HS-5 (cell line): Measurements from ENCODE around the gene PRICKLE4.

Source experiments
- DNase-seq: peaks from one replicate; pipeline ENCODE4 v3.0.0-alpha.2; 2012; ENCODE audit warnings: low read depth

Gene PRICKLE4, protein sequence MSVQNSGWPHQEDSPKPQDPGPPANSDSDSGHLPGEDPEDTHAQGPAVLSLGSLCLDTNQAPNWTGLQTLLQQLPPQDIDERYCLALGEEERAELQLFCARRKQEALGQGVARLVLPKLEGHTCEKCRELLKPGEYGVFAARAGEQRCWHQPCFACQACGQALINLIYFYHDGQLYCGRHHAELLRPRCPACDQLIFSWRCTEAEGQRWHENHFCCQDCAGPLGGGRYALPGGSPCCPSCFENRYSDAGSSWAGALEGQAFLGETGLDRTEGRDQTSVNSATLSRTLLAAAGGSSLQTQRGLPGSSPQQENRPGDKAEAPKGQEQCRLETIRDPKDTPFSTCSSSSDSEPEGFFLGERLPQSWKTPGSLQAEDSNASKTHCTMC

DNA sequence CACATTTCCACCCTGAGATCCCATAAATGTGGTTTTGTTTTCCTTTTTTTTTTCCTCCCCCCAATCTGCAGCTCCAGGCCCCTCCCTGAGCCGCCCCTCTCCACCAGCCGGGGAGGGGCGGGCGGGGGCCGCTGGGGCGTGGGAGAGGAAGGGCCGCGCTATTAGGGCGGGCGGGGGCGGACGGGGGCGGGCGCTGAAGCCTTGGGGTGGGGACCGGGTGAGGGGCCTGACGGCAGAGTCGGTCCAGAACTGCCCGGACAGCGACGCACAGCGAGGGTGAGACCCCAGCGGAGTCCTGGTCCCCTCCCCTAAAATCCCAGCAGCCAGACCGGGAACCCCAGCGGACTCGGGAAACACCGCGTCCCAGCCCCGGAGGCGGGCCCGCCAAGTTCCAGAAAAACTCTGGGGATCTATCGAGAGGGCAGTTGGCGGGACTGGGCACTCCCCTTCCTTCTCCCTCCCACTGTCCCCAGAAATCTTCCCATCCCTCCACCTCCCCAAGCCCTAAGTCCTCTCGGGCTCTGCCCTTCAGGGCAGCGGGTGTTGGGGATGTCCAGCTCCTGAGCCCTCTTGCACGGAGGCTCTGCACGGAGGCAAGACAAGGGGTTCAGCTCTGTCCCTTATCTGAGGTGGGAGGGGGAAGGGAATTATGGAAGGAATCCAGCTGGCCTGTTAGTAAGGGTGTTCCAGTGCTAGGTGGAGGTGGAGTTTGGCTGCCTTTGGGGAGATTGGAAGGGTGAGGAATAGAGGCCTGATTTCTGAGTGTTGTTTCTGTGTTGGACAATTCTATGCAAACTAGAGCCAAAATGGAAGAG is at the start of gene PRICKLE4:
Gene PRICKLE4 (plus strand): TSS at position 232 of the 815 bp plus-strand sequence. CDS start 2,692 bp downstream, outside the sequence.
- no peak for DNase-seq

DNA sequence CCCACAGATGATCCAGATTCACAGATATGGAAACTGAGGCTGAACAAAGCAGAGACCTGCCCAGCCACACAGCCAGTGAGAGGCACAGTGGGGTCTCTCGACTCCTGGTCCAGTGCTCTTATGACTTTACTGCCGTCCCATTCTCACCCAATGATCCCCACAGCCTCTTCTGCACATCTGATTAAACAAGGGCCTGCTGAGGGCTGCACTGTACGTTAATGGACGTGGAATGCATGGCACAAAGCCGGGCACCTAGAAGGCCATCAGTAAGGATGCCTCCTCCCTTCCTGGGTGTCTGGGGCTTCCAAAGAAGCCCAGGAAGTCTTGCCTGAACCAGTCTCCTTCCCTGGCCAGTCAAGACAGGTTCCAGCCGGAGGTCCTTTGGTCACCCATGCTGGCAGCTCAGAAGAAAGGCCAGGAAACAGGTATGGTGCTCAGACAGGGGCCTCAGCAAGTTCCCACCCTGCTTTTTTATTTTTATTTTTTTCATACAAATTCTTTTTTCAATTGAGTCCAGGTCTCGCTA is 49.0 kb upstream of the PRICKLE4 start:
- no peak for DNase-seq

DNA sequence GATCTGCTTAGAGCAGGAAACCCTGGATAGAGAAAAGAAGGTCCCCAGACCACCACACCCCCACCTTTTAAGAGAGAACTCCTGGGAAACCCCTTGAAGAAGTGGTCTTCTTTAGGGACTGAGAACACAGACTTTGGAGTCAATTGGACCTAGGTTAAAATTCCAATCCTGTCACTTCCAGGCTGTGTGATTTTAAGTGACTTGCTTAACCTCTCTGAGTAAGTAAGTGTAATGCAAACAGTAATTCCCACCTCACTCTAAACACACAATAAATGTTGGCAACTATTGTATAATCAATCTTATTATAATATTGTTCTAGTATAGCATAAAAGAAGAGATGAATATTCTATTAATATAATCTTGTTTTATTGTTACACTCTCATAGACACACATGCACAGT is 48.4 kb upstream of the PRICKLE4 start:
- DNase-seq, result no peak

DNA sequence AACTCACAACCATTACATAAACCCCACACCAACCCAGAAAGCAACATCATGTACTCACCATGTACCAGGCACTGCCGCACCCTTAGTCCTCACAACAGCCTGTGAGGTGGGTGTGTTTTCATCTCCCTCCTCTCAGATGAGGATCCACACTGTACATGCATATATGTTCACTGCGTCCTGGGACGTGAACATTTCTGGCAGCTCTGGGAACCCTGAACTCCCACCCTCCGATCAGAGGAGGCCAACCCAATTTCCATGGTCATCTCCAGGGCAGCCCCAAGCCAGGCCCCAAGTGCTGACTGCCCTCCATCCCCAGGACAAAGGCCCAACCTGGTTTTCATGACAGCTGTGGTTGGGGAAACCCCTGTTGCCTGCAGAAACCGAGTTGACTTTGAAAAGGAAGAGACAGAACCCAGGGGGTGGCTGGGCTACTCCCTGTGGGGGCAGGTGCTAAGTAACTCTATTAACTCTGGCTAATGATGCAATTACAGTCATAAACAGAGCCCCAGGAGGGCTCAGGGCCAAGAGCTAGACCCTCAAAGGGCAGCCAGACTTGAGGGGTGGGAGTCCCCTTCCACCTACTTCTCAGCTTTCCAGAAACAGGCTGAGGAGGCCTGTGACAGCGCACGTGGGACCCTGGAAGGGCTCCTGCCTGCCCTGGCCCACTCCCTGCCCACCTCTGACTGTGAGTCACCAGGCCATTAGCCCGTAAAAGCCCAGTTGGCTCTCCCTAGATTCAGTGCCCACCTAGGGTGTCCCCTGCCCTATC is 47.8 kb upstream of the PRICKLE4 start:
- DNase-seq, result no peak

DNA sequence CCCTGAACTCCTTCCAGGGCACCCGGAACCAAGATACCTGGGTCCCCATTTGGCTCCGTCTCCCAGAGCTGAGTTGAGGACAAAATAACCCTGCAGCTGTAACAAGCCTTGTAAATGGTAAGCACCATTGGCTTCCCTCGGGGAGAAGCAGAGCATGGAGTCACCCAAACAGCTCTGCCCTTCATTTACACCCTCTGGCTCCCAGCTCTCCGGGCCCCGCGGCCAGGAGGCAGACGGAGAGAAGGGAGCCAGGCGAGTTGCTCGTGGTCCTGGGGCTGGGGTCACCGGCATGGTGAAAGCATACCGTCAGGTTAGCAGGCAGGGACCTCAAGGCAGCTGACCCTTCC is 47.2 kb upstream of the PRICKLE4 start:
- no peak for DNase-seq

DNA sequence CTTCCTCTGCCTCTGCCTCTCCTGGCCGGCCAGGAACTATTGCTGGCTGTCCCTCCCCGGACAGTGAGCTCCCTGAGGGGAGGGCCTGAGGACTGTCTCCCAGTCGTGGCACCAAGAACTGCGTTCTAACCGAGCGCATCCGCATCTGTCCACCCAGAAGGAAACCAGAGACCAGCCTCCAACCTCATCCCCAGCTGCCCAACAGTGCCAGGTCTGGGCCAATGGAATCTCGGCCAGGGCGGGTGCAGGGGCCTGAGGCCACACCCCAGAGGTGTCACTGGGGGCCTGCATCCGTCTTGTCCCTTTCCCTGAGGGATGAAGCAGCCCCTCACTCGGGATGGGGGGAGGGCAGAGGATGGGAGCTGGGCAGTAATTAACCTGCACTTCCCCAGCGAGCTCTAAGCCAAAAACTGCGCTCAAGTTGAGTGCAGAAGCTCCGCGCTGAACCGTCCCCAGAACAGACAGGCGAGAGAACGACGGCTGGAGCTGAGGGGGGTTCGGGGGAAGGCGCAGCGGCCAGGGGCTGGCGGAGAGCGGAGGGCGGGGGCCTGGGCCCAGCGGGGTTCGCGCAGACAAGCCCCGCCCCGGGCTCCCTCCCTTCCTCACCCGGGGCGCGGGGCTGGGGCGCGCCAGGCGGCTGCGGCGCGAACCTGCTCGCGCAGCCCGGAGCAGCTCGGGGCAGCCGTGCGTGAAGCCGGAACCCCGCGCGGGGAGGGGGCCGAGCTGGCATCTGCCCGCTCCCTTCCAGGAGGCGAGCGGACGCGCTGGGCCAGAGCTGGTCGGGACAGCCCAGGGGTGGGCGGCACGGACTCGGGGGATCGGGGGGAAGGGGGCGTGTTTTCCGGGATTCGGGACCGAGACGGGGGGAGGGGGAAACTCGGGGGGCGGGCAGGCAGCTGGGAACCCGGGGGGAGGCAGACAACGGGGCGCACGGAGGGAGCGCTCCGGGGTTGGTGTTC is 46.6 kb upstream of the PRICKLE4 start:
- no peak for DNase-seq

DNA sequence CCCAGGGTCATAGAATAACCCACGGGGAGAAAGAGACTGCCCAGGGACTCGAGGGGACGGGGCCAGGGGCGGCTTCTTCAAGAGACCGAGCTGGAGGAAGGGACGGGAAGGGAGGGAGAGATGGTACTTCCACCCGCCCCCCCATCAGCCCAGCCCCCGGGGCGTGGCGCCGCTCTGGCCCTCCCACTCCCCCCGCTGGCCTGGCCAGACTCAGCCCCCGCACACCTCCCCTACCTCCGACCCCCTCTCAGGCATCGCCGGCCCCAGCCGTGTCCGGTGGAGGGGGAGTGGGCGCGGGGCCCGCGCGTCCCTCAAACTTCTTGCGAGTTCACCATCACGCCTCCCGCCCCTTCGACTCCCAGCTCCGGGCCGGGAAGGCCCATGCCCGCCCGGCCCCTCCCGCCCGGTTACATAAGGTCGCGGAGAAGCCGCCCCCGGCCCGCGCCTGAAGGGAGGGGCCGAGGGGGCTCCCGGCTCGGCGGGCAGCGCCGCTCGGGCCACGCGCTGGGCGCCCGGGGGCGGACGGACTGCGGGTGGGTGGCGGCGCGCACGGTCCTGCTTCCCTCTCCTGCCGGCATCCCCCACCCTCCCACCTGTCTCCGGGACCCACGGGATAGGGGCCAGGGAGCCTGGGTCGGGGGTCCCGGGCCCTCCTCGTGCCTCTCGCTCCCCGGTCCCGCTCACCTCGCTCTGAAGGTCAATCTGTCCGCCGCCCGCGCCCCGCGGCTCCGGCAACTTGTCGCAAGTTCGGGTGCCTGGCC is 45.7 kb upstream of the PRICKLE4 start:
- DNase-seq, result no peak

DNA sequence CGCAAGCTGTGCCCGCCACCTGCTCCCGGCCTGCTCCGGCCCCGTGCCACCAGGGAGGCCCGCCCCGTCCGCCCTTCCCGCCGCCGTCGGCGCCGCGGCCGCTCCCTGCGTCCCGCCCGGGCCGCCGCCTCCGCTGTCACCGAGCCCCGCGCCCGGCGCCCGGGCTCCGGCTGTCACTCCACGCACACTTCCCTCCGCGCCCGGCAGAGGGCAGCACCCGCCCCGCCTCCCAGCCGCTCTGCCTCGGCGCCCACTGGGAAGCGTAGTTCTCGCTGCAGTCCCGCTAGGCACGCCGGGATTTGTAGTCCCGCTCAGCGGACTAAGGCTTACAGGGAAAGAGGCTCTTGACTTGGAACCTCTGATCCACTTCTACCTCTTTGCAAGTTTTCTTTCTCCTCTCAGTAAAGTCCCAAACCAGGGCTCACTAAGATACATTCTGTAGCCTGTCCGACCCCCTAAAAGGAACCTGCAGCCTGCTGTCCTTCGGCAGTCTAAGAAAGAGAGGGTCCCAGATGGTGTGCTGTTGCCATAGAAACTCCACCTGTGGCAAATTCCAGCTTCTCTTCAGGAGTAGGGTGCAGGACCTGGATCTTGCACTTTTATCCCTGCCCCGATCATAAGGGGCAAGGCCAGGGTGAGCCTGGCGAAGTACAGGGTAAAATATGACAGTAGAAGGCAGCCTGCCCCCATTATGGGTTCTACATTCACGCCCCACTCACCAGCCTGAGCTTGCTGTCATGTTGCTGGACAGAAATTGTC is 45.0 kb upstream of the PRICKLE4 start, which contains the start of gene TFEB:
Gene TFEB (minus strand): TSS at position 182 of the 759 bp plus-strand sequence. CDS start 44,395 bp downstream, outside the sequence.
- DNase-seq, result peak; percentile 54

DNA sequence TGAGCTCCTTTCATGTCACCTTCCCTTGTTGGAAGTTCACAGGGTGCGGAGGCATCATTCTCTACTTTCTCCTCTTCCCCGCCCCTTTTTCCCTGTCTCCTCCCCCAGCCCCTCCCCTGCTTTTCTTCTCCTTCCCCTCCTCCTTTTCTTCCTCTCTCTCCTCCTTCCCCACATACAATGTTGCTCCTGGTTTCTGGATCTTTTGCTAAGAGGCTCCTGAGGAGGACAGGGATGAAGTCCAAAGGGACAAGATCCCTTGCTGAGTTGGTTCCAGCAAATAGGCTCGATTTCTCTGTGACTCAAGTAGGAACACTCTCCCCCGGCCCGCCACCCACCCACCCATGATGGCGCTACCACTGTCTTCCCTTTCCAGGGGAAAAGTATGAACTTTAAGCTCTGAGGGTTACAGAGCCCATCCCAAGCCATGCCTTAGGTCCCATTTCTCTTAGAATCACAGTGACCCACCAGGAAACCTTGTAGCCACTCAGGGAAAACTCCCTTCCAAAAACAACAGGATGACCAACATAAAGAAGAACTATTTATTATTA is 44.3 kb upstream of the PRICKLE4 start:
- DNase-seq, result no peak

DNA sequence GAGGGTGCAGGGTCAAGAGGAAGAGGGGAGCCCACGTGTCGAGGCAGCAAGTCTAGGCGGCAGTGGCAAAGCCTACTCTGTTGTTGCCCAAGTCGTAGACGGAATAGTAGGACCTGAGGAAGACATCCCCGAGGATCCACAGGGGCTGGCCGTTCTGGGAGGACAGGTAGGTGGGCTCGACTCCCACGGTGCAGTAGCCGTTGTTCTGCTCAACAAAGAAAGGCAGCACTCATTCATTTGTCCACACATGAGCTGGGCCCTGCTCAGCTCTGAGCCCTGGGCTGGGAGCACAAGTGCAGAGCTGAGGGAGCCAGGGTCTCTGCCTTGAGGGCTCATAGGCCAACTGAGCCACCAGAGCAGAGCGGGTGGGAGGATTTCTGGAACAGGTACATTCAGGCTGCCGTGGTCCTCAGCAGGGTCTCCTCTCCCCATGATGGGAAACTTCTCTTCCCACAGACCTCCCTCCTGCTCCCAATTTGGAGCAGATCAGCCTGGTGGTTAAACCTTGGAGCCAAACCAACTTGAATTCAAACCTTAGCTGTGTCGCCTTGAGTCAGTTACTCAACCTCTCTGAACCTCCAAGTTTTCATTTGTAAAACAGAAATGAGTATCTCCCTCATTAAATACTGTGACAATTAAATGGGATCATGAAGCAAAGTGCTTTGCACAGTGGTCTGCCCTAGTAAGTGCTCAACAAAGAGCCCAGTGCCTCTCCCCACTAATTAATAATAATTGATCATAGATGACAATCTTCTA is 43.6 kb upstream of the PRICKLE4 start:
- no peak for DNase-seq

DNA sequence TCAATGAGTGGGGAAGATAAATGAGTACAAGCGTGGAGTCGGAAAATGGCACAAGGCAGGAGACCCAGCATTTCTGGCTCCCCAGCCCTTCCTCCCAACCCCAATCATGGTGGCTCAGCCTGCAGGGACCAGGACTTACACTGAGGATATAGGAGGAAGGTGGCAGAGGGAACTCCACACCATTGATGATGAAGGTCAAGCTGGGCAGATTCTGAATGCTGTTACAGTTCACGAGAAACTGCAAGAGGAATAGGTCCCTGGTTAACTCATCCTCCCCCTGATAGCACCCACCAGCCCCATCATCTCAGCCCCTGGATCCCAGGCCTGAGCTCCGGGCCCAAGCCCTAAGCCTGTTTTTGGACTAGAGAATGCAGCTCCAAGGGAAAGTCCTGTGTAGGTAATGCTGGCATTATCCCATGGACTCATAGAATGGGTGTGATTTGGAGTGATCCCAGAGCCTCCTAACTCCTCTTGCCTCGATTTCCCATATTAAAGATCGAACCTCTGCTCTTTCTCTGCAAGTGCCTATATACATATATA is 42.9 kb upstream of the PRICKLE4 start:
- no peak for DNase-seq

DNA sequence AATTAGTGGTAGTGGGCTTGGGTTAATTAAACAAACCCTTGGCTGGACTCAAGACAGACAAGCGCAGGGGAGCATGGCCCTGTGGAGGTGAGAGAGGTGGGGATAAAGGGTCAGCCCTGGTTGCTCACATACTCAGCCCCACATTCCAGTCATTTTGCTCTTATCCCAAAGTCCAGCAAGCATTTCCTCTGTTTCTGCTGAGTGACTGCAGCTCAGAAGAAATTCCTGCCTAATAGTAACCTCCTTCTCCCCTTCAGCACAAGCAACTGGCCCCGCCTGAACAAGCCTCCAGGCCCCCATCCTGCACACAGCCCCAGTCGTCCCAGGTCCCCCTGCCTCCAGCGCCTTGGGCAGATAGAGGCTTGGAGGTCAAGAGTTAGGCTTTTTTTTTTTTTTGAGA is 41.5 kb upstream of the PRICKLE4 start:
- DNase-seq, result no peak

DNA sequence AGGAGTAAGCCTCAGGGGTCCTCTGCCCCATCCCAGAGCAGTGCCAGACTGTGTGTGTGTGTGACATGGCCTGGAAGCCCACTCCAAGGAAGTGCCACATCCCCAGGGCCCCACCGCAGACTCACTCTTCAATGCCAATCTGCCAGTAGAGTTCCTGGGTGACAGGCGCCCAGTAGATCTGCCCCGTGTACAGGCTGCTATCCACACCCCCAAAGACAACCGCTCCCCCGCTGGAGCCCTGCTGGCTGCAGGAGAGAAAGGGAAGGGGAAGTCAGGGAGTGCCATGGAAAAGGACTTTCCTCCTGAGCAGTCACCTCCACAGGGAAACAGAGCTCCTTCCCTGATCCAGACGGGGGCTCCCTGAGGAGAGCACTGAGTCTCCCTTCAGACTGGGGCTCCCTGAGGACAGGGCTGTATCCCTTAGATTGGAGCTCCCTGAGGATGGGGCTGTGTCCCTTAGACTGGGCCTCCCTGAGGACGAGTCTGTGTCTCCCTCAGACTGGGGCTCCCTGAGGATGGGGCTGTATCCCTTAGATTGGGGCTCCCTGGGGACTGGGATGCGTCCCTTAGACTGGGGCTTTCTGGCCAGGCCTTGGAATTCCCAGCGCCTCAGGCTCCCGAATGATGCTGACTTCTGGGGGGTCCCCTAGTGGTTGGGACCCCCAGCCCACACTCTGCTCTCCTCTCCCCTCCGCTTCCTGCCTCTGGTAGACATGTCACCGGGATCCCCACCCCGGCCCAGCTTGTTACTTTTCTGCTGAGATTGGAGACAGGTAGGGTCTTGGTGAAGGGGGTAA is 40.0 kb upstream of the PRICKLE4 start:
- DNase-seq, result no peak

DNA sequence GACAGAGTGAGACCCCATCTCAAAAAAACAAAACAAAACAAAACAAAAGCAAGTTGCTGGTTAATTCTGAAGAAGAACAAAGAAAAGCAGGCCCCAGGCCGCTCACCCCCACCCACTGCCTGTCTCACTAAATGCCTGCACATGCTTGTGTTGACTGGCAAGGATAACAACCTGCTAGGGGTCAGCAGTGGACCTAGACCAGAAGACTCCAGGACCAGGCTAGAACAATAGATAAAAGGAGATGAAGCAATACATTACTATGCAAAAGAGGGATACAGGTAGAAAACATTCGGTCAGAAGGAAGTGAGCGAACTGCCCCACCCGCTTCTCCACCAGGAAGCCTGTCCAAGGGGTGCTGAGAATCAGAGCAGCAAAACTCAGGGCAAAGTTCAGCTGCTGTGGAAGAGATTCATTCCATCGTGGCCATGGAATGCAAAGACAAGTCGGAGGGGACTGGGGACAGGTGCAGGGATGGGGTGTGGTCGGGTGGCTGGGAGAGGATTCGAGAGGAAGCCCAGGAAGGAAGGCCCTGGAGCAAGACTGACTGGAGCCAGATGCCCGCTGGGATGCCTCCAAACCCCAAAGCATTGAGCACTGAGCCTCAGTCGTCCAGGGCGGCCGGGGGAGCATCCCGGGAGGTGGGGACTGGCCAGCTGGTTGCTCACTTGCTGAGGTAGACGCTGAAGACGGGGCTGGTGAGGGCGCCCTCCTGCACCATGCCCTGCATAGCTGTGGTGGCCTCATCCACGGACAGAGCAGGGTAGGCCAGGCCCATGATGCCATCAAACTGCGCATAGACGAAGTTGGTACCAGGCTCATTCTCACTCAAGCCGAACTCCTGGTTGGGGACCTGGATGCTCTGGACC is 38.7 kb upstream of the PRICKLE4 start:
- DNase-seq, result no peak

DNA sequence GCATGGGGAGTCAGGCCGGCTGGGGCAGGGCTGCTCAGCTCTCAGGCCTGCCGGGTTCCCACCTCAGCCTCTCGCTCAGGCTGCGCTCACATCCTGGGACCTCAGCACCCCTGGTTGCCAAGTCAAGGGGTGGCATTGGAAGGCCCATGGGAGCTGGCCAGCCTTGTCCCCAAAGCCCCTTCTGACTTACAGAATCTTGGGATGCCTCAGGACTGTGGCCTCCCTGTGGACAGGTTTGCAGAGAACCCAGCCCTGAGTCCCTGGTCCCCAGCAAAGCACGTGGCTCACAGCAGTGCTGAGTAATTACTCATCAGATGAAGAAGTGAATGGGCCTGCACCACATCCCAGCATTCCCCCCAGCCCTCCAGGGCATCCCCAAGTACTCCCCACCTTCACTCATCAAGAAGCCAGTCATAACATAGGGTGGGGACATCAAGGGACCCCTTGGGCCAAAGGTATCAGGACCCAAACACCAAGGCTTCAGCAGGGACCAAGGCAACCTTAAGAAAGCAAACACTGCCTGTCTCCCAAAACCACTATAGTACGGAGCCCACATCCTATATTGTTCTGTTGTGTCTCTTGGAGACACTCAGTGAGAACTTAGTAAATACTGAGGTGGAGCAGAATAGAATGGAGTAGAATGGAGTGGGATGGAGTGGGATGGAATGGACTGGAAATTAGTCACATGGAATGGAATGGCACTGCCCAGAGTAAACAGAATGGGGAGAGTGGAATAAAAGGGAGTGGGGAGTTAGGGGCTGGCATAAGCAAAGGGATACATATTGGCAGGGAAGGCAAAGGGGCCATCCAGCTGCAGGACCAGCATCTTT is 37.0 kb upstream of the PRICKLE4 start:
- no peak for DNase-seq
